ENCODE data around the gene ESPN.

ESPN gene

DNA sequence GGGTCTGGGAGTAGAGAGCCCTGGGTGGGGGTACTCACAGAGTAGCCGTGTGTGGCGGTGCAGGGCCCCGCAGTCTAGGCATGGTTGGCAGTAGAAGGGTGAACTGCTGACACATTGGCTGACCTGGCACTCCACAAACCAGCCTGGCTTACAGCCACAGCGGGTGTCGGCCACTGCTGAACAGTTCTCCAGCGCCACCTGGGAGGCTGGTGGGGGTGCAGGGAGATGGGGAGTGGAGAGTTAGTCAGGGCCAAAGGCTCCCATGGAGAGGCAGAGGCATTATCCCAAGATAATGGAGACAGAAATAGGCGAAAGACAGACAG lies 39.9 kb downstream of the ESPN start:
- DNase-seq (ENCODE audit: low read depth in 3 of 3), result peak in 1 of 3 experiments; percentile 59

GRCh38 chr1:6464915-6465314 lies 40.3 kb downstream of the ESPN start:
- DNase-seq (ENCODE audit: low read depth in 3 of 3), result no peak

- peak in 1 of 3 experiments; percentile 48 for DNase-seq (ENCODE audit: low read depth in 3 of 3)
Measured at GRCh38 chr1:6465461-6466005, 41.0 kb downstream of the ESPN start.

GRCh38 chr1:6466023-6466422 lies 41.4 kb downstream of the ESPN start, which contains the start of gene TNFRSF25:
TNFRSF25 (minus strand) TSS chr1:6466173; CDS start chr1:6466107, 66 bp downstream.
- peak; percentile 24 to 64 (median 48) for DNase-seq (ENCODE audit: low read depth in 3 of 3)

DNA sequence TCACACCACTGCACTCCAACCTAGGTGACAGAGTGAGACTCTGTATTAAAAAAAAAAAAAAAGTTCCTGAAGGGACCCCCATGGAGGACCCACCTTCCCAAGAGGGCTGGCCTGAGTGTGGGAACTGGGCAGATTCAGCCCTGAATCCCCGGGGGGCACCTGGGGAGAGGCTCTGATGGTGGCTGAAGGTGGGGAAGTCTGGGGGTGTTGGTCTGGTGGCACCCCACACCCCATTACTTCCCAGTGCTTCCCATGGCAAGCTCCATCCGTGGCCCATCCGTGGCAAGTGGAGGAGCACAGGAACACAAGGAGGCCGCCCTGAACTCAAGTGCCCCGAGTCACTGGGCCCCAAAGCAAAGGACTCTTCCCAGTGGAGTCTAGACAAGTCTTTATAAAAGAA lies 42.2 kb downstream of the ESPN start:
- no peak for DNase-seq (ENCODE audit: low read depth in 3 of 3)

GRCh38 chr1:6467224-6467623 lies 42.6 kb downstream of the ESPN start:
- no peak for DNase-seq (ENCODE audit: low read depth in 3 of 3)

GRCh38 chr1:6467744-6468688 lies 43.4 kb downstream of the ESPN start:
- DNase-seq (ENCODE audit: low read depth in 3 of 3), result no peak

GRCh38 chr1:6468729-6469461 lies 44.3 kb downstream of the ESPN start:
- no peak for DNase-seq (ENCODE audit: low read depth in 3 of 3)

- no peak for DNase-seq (ENCODE audit: low read depth in 3 of 3)
Measured at GRCh38 chr1:6470132-6471085, 45.8 kb downstream of the ESPN start.

DNA sequence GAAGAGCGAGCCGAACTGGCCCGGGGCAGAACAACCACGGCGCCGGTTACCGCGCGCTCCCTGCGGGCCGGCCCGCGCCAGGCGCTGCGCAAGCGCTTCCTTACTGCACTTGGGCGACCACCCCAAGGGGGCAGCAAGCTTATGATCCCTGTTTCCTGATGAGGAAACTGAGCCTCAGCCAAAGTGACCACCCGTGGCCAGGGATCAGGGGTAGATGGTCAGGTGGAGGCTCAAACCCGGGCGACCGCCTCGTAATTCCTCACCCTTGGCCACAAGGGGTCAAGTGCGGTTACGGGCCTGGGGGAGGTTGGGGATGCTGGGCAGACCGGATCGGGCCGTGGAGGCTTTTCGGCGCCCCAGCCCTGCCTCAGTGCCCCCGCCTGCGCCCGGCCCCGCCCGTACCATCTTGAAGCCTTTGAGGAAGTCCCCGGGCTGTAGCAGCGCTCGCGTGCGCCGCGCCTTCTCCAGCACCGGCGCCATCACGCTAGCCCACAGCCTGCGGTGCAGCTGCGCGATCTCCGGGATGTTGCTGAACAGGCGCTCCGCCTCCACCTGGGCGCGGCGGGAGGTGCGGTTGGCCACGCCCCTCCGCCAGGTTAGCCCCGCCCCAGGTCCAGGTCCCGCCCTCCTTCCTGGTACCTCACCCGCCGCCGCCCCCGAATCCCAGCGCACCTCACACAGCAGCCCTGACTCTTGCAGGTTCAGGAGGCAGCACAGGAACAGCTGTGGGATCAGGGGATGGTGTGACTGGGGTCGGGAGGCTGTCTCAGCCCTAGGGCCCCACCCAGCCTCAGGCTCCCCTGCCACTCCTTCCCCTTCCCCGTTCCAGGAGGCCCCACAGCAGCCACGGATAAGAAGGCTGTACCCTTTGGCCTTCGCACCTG lies 46.8 kb downstream of the ESPN start:
- DNase-seq (ENCODE audit: low read depth in 3 of 3), result no peak

- DNase-seq (ENCODE audit: low read depth in 3 of 3), result no peak
Measured at GRCh38 chr1:6471970-6472368, 47.4 kb downstream of the ESPN start.

DNA sequence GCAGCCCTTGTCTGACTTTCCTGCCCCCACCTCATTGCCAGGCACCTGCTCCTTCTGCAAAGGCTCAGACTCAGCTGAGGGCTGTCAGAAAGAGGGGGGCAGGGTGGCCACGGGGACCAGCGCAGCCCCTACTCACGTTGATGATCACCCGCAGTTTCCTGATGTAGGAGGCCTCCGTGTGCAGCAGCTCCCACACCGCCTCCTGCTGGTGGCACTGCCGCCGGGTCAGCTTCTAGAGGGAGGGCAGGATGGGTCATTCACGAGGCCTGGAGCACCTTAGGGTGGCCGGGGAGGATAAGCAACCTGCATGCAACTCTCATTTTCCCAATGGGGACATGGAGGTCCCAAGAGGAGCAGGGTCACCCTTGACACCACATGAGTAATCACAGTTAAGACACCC lies 47.8 kb downstream of the ESPN start:
- DNase-seq (ENCODE audit: low read depth in 3 of 3), result no peak

GRCh38 chr1:6473156-6473555 lies 48.6 kb downstream of the ESPN start:
- no peak for DNase-seq (ENCODE audit: low read depth in 3 of 3)

- no peak for DNase-seq (ENCODE audit: low read depth in 3 of 3)
Measured at GRCh38 chr1:6473974-6474814, 49.6 kb downstream of the ESPN start.

- no peak for DNase-seq (ENCODE audit: low read depth in 3 of 3)
Measured at GRCh38 chr1:6474815-6475282, 50.3 kb downstream of the ESPN start.

DNA sequence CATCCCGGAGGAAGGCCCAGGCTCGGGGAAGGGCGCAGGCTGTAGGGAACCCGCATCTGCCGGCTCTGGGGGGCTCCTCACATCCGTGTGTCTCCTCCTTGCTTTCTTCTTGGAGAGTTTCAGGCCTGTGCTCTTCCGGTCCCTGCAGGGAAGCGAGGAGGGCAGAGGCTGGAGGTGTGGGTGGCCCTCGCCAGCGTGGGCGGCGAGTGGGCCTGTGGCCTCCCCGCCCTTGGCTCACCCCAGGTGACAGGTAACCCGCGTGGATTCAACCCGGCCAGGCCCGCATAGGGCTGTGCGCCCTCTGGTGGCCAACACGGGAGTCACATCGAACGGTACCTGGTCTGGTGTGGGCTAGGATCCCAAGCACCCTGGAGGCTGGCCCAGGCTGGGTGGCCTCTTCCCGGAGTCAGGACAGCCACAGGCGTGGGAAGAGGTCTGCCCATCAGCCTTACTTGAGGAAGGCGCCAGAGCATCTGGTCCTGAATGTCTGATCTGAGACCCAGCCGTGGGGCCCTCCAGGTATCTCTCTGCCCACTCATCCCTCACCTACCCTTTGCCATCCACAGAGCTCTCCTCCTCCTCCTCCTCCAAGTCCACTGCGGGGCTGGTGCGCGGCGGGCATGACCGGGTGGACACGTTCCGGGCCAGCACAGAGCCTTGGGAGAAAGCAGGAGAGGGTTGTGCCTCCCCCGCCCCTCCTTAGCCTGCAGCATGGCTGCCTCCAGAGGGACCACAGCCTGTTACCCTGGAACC lies 51.0 kb downstream of the ESPN start:
- DNase-seq (ENCODE audit: low read depth in 3 of 3), result peak; percentile 57 to 67 (median 63)

- DNase-seq (ENCODE audit: low read depth in 3 of 3), result no peak
Measured at GRCh38 chr1:6476483-6476882, 51.9 kb downstream of the ESPN start.

GRCh38 chr1:6477039-6477820 lies 52.7 kb downstream of the ESPN start:
- no peak for DNase-seq (ENCODE audit: low read depth in 3 of 3)
